T-helper 2 cell treated with Interferon-gamma antibody and Interleukin-4, amounts not matched to agents 100 ng/mL and 5 ng/mL, for 36 hours (primary cell): ENCODE results near the gene ESR1. TPM values are rescaled to one million over a fixed set of nuclear protein-coding genes. Genes with fewer than 3 reads are reported as not detected.
"Not testable (repeated sequence)": the region's sequence is repeated elsewhere in the genome, so short reads cannot be mapped to it uniquely, and the experiment has no call there.

Experiments
- intact Hi-C: fragments of 100-400 bp; cut with micrococcal nuclease; formaldehyde crosslinking; loops from one replicate; pipeline ENCODE4 v1.15.1; 2023
- total RNA-seq: library from RNA; stranded (reverse); gene quantifications from 2 replicates; pipeline ENCODE4 v1.2.3, GENCODE V29; 2022

The ESR1 gene
- total RNA-seq, 1 donor from 2014 or later, result 0.23 TPM

DNA sequence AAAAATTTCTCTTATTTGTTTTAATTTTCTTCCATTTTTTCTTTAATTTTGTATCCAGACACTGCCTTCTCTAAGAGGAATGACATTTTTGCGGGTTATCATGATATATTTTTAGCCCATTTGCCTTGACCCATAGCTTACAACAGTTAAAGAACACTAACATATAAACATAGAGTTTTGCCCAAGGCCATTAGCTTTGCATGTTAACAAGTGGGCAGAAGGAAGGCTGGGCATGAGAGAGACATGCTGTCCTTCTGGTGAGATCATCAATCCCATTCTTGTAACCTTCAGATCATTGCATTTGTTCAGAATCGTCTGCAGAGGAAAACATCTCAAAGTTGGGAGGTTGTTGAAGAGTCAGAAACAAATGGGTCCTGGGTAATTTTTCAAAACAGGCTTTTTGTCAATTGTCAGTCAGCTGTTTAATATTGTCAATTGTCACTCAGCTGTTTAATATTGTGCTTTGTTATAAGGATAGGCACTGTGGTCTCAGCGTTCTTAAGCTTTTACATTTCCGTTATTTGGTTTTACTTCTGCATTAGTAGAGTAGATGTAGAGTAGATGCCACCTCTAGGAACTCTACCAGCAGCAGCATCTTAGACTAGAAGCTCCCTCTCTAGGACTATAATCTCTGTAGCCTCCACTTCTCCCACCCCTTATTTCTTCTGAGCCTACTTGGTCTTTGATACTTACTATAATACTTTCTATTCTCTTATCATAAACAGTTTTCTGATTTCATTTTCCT, 243.1 kb downstream of the ESR1 start:
- intact Hi-C loops, result no loop called here

GRCh38 chr6:152052061-152052460, 244.6 kb downstream of the ESR1 start:
- intact Hi-C loops, result no loop called here

DNA sequence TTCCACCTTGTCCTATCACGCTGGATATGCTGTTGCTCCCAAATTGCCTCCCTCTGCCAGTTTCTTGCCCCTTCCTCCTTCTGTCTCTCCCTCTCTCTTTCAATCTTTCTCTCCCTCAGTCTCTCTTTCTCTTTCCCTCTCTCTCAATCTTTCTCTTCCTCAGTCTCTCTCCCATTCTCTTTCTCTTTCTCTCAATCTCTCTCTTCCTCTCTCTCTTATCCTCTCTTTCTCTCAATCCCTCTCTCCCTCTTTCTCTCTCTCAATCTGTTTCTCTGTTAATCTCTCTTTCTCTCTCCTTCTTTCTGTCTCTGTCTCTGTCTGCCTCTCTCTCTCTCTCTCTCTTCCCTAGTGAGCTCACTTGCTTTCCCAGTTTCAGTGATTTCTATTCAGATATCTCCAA, 245.8 kb downstream of the ESR1 start:
- intact Hi-C loops, result no loop called here

DNA sequence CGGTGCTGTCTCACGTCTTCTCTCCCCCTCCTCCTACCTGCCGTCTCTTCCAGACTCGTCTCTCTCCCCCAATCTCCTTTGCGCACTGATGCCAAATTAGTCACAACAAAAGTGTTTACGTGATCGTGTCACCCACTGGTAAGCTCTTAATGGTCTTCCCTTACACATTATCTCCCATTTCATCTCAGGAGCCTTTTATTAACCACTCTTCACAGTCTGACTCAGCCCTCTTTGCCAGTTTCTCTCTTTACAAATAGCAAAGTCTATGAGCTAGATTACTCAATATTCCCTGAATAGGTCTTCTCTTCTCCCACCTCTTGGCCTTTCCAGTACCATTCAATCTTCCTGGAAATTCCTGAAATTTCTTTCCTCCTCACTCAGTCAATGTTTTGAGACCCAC, 247.0 kb downstream of the ESR1 start:
- intact Hi-C loops, result no loop called here

DNA sequence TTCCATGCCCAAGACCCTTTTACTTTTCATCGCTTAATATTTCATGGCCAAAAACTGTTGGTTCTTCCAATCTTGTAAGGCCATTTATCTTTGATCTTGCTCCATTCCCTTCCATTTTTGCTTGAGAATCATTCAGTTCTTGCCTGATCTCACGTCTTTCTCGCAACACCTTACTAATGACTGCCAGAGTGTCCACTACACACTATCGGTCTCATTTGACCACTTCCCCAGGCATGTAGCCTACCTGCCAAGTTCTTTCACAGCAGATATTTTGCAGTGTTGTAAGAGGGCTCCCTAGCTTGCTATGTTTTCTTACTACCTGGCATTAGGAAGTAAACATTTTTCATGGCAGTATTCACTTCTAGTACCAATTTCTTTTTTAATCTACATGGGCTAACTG, 248.0 kb downstream of the ESR1 start:
- intact Hi-C loops, result no loop called here

- intact Hi-C loops, result no loop called here
Observed at GRCh38 chr6:152057832-152058498, 250.5 kb downstream of the ESR1 start.

GRCh38 chr6:152059909-152060308, 252.4 kb downstream of the ESR1 start:
- intact Hi-C loops, result no loop called here

DNA sequence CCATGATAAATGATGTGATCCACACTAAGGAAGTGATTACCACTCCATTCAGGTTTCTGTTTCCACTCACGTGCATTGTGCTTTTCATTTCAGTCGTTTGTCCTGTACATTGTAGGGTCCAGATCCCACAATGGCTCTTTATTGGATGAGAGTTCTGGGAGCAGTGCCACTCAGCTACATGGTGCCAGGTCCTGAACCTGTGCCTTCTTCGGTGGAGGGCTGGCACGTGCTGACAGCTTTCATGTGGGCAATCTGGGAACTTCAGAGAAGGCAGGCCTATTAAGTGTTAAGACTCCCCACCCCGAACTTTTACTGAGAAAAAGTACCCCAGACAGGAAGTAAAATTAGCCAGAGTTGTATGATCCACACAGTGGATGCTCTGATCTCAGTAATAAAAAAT, 255.0 kb downstream of the ESR1 start:
- intact Hi-C loops, result no loop called here

DNA sequence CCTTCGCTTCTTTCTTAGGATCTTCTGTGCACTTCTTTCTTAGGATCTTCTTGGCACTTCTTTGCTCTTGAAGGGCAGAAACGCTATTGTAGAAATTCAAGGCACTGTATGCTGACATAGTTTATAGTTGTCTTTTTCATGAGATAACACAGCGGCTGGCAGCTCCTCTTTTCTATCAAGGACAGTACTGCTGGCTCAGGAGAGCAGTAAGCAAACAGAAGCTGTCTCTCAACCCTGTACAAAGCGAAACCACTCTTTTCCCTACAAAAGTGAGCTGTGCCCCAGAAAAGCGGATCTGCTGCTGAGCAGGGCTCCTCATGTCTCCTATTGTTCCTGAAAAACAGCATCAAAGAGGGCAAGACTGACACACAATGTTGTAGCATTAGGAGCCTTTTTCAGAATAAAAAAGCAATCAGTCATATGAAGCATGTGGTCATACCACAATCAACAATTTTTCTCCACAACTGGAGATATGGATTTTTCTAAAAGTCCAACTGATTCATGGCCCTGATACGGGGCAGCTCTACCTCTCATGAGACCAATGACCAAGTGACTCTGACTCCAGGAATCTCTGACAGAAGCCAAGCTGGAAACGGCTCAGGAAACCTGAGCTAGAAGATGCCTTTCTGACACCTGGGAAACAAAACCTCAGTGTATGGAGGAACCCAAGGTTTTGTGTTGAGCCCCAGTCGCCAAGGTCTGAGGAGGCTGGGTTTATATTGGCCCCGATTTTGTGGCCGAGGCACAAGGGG, 255.9 kb downstream of the ESR1 start:
- intact Hi-C loops, result no loop called here

GRCh38 chr6:152068622-152069261, 261.3 kb downstream of the ESR1 start:
- intact Hi-C loops, result no loop called here

GRCh38 chr6:152070556-152070955, 263.1 kb downstream of the ESR1 start:
- intact Hi-C loops, result no loop called here

GRCh38 chr6:152071318-152071717, 263.8 kb downstream of the ESR1 start:
- intact Hi-C loops, result no loop called here

GRCh38 chr6:152071843-152072242, 264.4 kb downstream of the ESR1 start:
- intact Hi-C loops, result no loop called here

DNA sequence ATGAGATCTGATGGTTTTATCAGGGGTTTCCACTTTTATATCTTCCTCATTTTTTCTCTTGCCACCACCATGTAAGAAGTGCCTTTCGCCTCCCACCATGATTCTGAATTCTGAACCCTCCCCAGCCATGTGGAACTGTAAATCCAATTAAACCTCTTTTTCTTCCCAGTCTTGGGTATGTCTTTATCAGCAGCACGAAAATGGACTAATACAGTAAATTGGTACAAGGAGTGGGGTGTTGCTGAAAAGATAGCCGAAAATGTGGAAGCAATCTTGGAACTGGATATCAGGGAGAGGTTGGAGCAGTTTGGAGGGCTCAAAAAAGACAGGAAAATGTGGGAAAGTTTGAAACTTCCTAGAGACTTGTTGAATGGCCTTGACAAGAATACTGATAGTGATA, 268.8 kb downstream of the ESR1 start:
- intact Hi-C loops, result not testable (repeated sequence)

DNA sequence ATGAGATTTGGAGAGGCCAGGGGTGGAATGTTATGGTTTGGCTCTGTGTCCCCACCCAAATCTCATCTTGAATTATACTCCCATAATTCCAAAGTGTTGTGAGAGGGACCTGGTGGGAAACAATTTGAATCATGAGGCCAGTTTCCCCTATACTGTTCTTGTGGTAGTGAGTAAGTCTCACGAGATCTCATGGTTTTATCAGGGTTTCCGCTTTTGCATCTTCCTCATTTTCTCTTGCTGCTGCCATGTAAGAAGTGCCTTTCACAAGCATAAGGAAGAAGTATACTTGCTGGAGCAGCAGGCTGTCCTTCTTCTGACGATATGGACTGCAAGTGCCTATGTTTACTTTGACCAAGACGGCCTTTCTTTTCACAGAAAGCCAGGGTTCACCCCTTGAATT, 270.5 kb downstream of the ESR1 start:
- intact Hi-C loops, result no loop called here

- intact Hi-C loops, result no loop called here
Observed at GRCh38 chr6:152078804-152079203, 271.3 kb downstream of the ESR1 start.

GRCh38 chr6:152085451-152085921, 278.0 kb downstream of the ESR1 start:
- intact Hi-C loops, result no loop called here

DNA sequence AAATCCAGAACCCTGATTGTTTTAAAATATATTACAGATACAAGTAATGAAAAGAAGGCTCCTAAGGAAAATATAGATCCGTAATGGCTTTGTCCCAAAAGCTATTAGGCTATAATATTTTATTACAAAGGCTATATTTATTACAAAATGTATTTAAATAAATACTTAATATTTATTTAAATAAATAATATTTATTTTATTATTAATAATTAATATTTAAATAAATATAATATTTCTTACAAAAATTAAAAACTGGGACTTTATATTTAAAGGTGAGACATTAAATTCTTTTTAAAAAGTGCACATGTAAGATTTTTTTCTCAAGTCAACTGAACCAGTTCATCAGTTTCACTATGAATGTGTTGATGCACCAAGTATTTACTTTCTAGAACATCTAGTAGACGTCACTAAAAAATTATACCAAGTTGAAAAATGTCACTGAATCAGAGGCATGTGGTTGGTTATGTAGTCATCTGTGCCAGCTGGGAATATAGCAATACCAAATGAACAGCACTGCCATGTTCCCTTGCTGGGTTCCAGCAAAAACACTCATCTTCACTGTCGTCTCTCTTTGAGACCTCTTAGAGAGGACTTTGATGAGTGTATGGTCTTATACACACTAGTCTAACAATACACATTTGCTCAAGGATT, 278.9 kb downstream of the ESR1 start:
- intact Hi-C loops, result no loop called here

DNA sequence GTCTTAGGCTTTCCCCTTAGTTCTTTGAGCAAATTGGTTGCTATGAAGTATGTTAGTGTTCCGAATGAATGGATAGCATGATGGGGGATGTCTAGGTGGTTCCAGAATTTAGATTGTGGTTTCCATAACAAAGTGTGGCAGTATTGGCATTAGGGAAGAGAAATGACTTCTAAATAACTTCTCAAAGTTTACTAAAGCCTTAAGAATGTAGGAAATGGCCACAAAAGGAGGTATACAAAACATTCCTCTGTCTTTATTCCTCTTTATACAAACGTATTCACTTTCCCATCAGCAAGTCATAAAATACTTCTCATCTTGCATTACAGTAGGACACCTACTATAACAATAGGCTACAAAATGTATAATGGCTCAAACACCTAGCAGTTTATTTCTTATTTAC, 279.6 kb downstream of the ESR1 start:
- intact Hi-C loops, result no loop called here

- intact Hi-C loops, result no loop called here
Observed at GRCh38 chr6:152087701-152088100, 280.2 kb downstream of the ESR1 start.

- intact Hi-C loops, result no loop called here
Observed at GRCh38 chr6:152089992-152090391, 282.5 kb downstream of the ESR1 start.
